AG09309 (cell line): ENCODE results near the gene JDP2.

Source experiments
- DNase-seq: peaks from one replicate; pipeline ENCODE4 v3.0.0-alpha.2; 2010; ENCODE audit warnings: low read depth
- H3K4me3 ChIP-seq: 2 replicates; pipeline ENCODE4 v1.5.1; 2011; ENCODE audit warnings: mild to moderate bottlenecking, low read depth, low read length, moderate library complexity; ENCODE audit not compliant: control insufficient read depth
- CTCF ChIP-seq: IDR thresholded peaks from 2 replicates; pipeline ENCODE4 v1.5.1; 2011; ENCODE audit warnings: mild to moderate bottlenecking, low read depth, low read length, inconsistent platforms; ENCODE audit not compliant: insufficient read depth, control insufficient read depth; ENCODE audit errors: missing control alignments

Gene JDP2

GRCh38 chr14:75515629-75515996 lies 87.8 kb downstream of the JDP2 start:
- no peak for DNase-seq
- H3K4me3 ChIP-seq: peak overlapping the region; percentile 30
- TF ChIP-seq CTCF: no peak

DNA sequence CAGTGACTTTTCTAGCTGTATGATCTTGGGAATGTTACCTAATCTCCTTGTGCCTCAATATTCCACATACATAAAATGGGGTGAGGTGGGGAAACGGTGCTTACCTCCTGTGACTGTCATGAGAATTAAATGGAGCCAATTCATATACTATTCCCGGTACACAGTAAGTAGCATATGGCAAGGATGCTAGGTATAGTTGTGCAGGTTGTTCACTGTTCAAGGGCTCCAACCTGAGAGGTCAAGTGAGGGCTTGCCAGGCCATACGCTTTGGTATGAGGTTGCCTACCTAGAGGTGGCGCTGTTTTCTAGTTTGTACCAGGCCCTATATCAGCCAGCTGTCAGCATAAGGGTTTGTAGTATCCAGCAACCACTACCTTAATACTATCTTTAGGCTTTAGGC lies 90.8 kb downstream of the JDP2 start:
- no peak overlapping the region for H3K4me3 ChIP-seq
- no peak for DNase-seq
- TF ChIP-seq CTCF: peak; percentile 8

DNA sequence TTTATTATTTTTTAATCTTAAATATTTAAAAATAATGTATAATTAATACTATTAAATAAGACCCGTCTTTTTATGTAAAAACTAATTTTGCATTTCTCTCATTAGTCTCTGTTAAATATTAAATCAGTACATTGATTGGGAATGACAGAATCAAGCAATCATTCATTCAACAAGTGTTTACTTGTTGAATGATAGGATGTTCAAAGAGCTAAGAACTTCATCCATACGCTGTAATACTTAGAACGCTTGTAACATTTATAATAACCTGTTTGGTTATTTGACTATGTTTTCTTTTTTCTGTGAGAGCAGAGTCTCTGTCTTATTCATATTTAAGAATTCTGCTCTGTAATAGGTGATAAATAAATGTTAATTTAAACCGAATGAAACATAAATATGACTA lies 91.6 kb downstream of the JDP2 start:
- TF ChIP-seq CTCF: no peak
- H3K4me3 ChIP-seq: no peak overlapping the region
- no peak for DNase-seq

GRCh38 chr14:75519826-75520728 lies 92.3 kb downstream of the JDP2 start:
- H3K4me3 ChIP-seq: no peak overlapping the region
- DNase-seq: no peak
- TF ChIP-seq CTCF: no peak

- DNase-seq: no peak
- no peak overlapping the region for H3K4me3 ChIP-seq
- TF ChIP-seq CTCF: no peak
Measured at GRCh38 chr14:75520852-75521251, 93.0 kb downstream of the JDP2 start.

DNA sequence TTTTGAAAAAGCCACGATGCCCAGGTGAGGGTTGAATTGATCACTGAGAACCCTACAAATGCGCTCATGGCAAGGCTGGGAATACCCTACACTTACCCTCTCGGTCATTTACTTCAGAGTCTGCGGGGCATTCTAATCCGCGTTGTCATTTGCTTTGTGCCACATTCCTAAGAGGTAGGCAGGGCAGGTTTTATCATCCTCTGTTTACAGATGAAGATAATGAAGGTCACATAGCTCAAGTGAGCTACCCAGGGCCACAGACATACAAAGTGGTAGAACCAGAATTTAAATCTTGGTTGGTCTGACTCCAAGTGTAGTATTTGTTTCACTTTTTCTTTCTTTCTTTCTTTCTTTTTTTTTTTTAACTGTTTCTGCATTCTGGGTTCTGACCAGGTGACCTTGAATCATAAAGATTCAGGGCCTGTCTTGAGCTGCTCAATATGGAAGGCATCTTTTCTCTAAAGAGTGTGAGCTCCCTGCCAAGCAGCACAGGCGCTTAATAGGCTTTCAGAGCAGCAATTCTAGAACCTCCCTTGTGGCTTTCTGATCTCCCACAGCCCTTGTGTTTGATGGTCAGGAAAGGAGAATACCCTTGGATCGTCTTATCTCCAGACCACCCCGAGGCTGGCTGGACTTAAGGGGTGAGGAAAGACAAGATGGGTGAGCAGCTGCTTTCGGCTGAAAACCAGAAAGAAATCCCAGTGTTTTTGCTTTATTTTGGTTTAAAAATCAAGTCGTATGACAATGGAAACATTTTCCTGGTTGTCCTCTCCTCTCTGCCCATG lies 93.8 kb downstream of the JDP2 start:
- DNase-seq: no peak
- no peak for TF ChIP-seq CTCF
- no peak overlapping the region for H3K4me3 ChIP-seq
